ENCODE results near the gene DNAJC4.

The DNAJC4 gene

GRCh38 chr11:64186492-64187165, 43.7 kb upstream of the DNAJC4 start:
- H3K9ac ChIP-seq (ENCODE audit: low read depth, low read length, poor library complexity, severe bottlenecking), result no peak overlapping the region
- H3K36me3 ChIP-seq (ENCODE audit: insufficient read depth, low read length), result no peaks in the 10 kb centered on the region
- H3K4me3 ChIP-seq (ENCODE audit: low read length, poor library complexity, severe bottlenecking), result no peak overlapping the region
- H3F3A ChIP-seq (ENCODE audit: low read depth), result no peaks in the 10 kb centered on the region
- H2AFZ ChIP-seq (ENCODE audit: low read length), result no peak overlapping the region
- H3K4me2 ChIP-seq (ENCODE audit: low read depth, low read length, poor library complexity, severe bottlenecking), result no peak overlapping the region
- no peaks in the 10 kb centered on the region for H3K9me3 ChIP-seq (ENCODE audit: insufficient read depth, low read depth, low read length)
- no peaks in the 10 kb centered on the region for H3K27me3 ChIP-seq (ENCODE audit: insufficient read depth, low read length, poor library complexity, severe bottlenecking)
- TF ChIP-seq EZH2phosphoT487 (IDR thresholded peaks at IDR 0.05; ENCODE audit: borderline replicate concordance), result no peak
- TF ChIP-seq, protein P1, sequence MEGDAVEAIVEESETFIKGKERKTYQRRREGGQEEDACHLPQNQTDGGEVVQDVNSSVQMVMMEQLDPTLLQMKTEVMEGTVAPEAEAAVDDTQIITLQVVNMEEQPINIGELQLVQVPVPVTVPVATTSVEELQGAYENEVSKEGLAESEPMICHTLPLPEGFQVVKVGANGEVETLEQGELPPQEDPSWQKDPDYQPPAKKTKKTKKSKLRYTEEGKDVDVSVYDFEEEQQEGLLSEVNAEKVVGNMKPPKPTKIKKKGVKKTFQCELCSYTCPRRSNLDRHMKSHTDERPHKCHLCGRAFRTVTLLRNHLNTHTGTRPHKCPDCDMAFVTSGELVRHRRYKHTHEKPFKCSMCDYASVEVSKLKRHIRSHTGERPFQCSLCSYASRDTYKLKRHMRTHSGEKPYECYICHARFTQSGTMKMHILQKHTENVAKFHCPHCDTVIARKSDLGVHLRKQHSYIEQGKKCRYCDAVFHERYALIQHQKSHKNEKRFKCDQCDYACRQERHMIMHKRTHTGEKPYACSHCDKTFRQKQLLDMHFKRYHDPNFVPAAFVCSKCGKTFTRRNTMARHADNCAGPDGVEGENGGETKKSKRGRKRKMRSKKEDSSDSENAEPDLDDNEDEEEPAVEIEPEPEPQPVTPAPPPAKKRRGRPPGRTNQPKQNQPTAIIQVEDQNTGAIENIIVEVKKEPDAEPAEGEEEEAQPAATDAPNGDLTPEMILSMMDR (conservative IDR thresholded peaks at IDR 0.05; ENCODE audit: low read length), result no peak
- H4K20me1 ChIP-seq (ENCODE audit: insufficient read depth, low read length, poor library complexity, severe bottlenecking), result peaks cover 32% of the 10 kb centered on the region
- no peaks in the 10 kb centered on the region for H3K9me2 ChIP-seq (replicated peaks; ENCODE audit: low read depth, low read length)
- peaks cover 44% of the 10 kb centered on the region for H3K4me1 ChIP-seq (ENCODE audit: insufficient read depth, low read length, poor library complexity, severe bottlenecking)
- H3K79me2 ChIP-seq (ENCODE audit: insufficient read depth, low read length), result peaks cover 26% of the 10 kb centered on the region

GRCh38 chr11:64192434-64192833, 37.9 kb upstream of the DNAJC4 start:
- H3K9me2 ChIP-seq (replicated peaks; ENCODE audit: low read depth, low read length), result no peaks in the 10 kb centered on the region
- peaks cover 25% of the 10 kb centered on the region for H3K4me1 ChIP-seq (ENCODE audit: insufficient read depth, low read length, poor library complexity, severe bottlenecking)
- no peaks in the 10 kb centered on the region for H3K27me3 ChIP-seq (ENCODE audit: insufficient read depth, low read length, poor library complexity, severe bottlenecking)
- no peaks in the 10 kb centered on the region for H3F3A ChIP-seq (ENCODE audit: low read depth)
- H3K9me3 ChIP-seq (ENCODE audit: insufficient read depth, low read depth, low read length), result no peaks in the 10 kb centered on the region
- H3K36me3 ChIP-seq (ENCODE audit: insufficient read depth, low read length), result peaks cover 53% of the 10 kb centered on the region; the same call in 1 of the 2 replicates
- H3K9ac ChIP-seq (ENCODE audit: low read depth, low read length, poor library complexity, severe bottlenecking), result no peak overlapping the region
- H3K4me2 ChIP-seq (ENCODE audit: low read depth, low read length, poor library complexity, severe bottlenecking), result no peak overlapping the region
- no peak overlapping the region for H3K4me3 ChIP-seq (ENCODE audit: low read length, poor library complexity, severe bottlenecking)
- H3K79me2 ChIP-seq (ENCODE audit: insufficient read depth, low read length), result peaks cover 9% of the 10 kb centered on the region
- peaks cover 41% of the 10 kb centered on the region for H4K20me1 ChIP-seq (ENCODE audit: insufficient read depth, low read length, poor library complexity, severe bottlenecking)
- H2AFZ ChIP-seq (ENCODE audit: low read length), result no peak overlapping the region
- no peak for TF ChIP-seq EZH2phosphoT487 (IDR thresholded peaks at IDR 0.05; ENCODE audit: borderline replicate concordance)
- TF ChIP-seq, protein P1 (conservative IDR thresholded peaks at IDR 0.05; ENCODE audit: low read length), result no peak

GRCh38 chr11:64196626-64197025, 33.7 kb upstream of the DNAJC4 start:
- Histone ChIP-seq H3K79me2 (ENCODE audit: insufficient read depth, low read length) (peaks cover 23% of the 10 kb centered on the region), H3K36me3 (ENCODE audit: insufficient read depth, low read length) (peaks cover 89% of the 10 kb centered on the region; the same call in 1 of the 2 replicates), H3K9me2 (replicated peaks; ENCODE audit: low read depth, low read length) (no peaks in the 10 kb centered on the region), H3K4me3 (ENCODE audit: low read length, poor library complexity, severe bottlenecking) (no peak overlapping the region), H3K27me3 (ENCODE audit: insufficient read depth, low read length, poor library complexity, severe bottlenecking) (no peaks in the 10 kb centered on the region), H2AFZ (ENCODE audit: low read length) (no peak overlapping the region), H3K9ac (ENCODE audit: low read depth, low read length, poor library complexity, severe bottlenecking) (no peak overlapping the region), H3K4me1 (ENCODE audit: insufficient read depth, low read length, poor library complexity, severe bottlenecking) (no peaks in the 10 kb centered on the region), H3K9me3 (ENCODE audit: insufficient read depth, low read depth, low read length) (no peaks in the 10 kb centered on the region), H4K20me1 (ENCODE audit: insufficient read depth, low read length, poor library complexity, severe bottlenecking) (peaks cover 18% of the 10 kb centered on the region), H3K4me2 (ENCODE audit: low read depth, low read length, poor library complexity, severe bottlenecking) (no peak overlapping the region), H3F3A (ENCODE audit: low read depth) (no peaks in the 10 kb centered on the region)
- TF ChIP-seq EZH2phosphoT487 (IDR thresholded peaks at IDR 0.05; ENCODE audit: borderline replicate concordance), result no peak
- TF ChIP-seq, protein P1 (conservative IDR thresholded peaks at IDR 0.05; ENCODE audit: low read length), result no peak
